K562 (cell line): ENCODE data around the gene RMND5B. TPM values are rescaled to one million over a fixed set of nuclear protein-coding genes. Genes with fewer than 3 reads are reported as not detected.

Experiments
- CREB5 ChIP-seq: fragments of 250-450 bp; sonication (Bioruptor Pico); IDR thresholded peaks from 2 replicates; pipeline ENCODE4 v1.5.0; 2020; ENCODE audit warnings: mild to moderate bottlenecking
- ESRRB ChIP-seq: fragments of 250-450 bp; sonication (Bioruptor Pico); IDR thresholded peaks from 2 replicates; pipeline ENCODE4 v1.5.0; 2020; ENCODE audit warnings: mild to moderate bottlenecking, moderate library complexity, borderline replicate concordance
- GTF3C2 ChIP-seq: IDR thresholded peaks from 3 replicates; pipeline ENCODE4 v1.6.1; 2011; ENCODE audit warnings: borderline replicate concordance, mild to moderate bottlenecking, moderate library complexity; ENCODE audit not compliant: insufficient read length; ENCODE audit errors: extremely low read depth
- IRF2 ChIP-seq: sonication (generic); formaldehyde crosslinking; IDR thresholded peaks from 2 replicates; pipeline ENCODE4 v1.8.1; 2022; ENCODE audit warnings: mild to moderate bottlenecking, missing genetic modification reagents
- KAT8 ChIP-seq: fragments of 450-650 bp; IDR thresholded peaks from 2 replicates; pipeline ENCODE4 v1.6.1; 2016; ENCODE audit warnings: low read depth, mild to moderate bottlenecking
- POLR2G ChIP-seq: fragments of 200-400 bp; formaldehyde crosslinking; IDR thresholded peaks from 2 replicates; pipeline ENCODE4 v1.6.1; 2017; ENCODE audit warnings: low read depth, mild to moderate bottlenecking, antibody characterized with exemption, low read length, moderate library complexity
- RBBP5 ChIP-seq: fragments of 200-600 bp; sonication (generic); IDR thresholded peaks from 2 replicates; pipeline ENCODE4 v1.6.1; 2012; ENCODE audit warnings: borderline replicate concordance, mild to moderate bottlenecking, low read length, control low read depth, inconsistent platforms; ENCODE audit not compliant: insufficient read depth, poor library complexity, severe bottlenecking
- RBFOX2 ChIP-seq: fragments of 200-400 bp; formaldehyde crosslinking; IDR thresholded peaks from 2 replicates; pipeline ENCODE4 v1.6.1; 2017; ENCODE audit warnings: low read depth, mild to moderate bottlenecking, low read length, moderate library complexity
- SP2 ChIP-seq: IDR thresholded peaks from 2 replicates; pipeline ENCODE4 v1.6.1; 2011; ENCODE audit warnings: mild to moderate bottlenecking, low read depth, low read length, moderate library complexity; ENCODE audit not compliant: poor library complexity, severe bottlenecking; ENCODE audit errors: extremely low read depth
- ZBTB11 ChIP-seq, 3 experiments: fragments of 200-800 bp in 1 of 3; fragments of 250-450 bp in 1 of 3; fragments of 450-650 bp in 1 of 3; sonication (Bioruptor Pico) in 1 of 3; sonication (Bioruptor generic) in 1 of 3; formaldehyde crosslinking in 1 of 3; IDR thresholded peaks; 2 replicates each; pipeline versions ENCODE4 v1.6.1 to v1.8.0; 2016 to 2022; ENCODE audit warnings: mild to moderate bottlenecking in 2 of 3, missing genetic modification characterization in 2 of 3, missing compliant biosample characterization in 1 of 3, moderate library complexity in 1 of 3
- ZFP36 ChIP-seq: fragments of 150-350 bp; IDR thresholded peaks from 2 replicates; pipeline ENCODE4 v1.6.1; 2018; ENCODE audit warnings: low read length, low read depth; ENCODE audit not compliant: partially characterized antibody
- ZHX1 ChIP-seq: fragments of 150-350 bp; conservative IDR thresholded peaks from 2 replicates; pipeline ENCODE4 v1.6.1; 2014; ENCODE audit warnings: low read length
- ZNF12 ChIP-seq: sonication (generic); formaldehyde crosslinking; IDR thresholded peaks from 2 replicates; pipeline ENCODE4 v1.4.0; 2020; ENCODE audit warnings: mild to moderate bottlenecking, missing genetic modification reagents
- polyA plus RNA-seq, 8 experiments: library from polyadenylated mRNA; depleted of rRNA in 4 of 8; stranded (reverse) in 5 of 8; unstranded in 3 of 8; fragments of >200 nt; fragmentation: Nextera tagmentation in 2 of 8; fragmentation: Illumina TruSeq in 1 of 8; extraction: Ambion mirVana in 2 of 8; extraction: Trizol in 1 of 8; gene quantifications; 2 replicates each; pipeline versions ENCODE4 v1.2.1 to v1.2.3, GENCODE V29; 2011 to 2014; ENCODE audit warnings: inconsistent platforms in 1 of 8, missing spikeins in 1 of 8
- total RNA-seq, 7 experiments: library from RNA; depleted of rRNA in 6 of 7; stranded (reverse); fragments of >200 nt in 6 of 7; fragmentation: Illumina TruSeq in 2 of 7; extraction: Trizol in 2 of 7; gene quantifications; 2 replicates each; pipeline versions ENCODE4 v1.2.1 to v1.2.3, GENCODE V29; 2011 to 2021; ENCODE audit warnings: low replicate concordance in 1 of 7

The RMND5B gene
- total and polyA plus RNA-seq, 9 of the 15 experiments (the other 6 are each of a cell fraction or from before 2014, with no cell fraction given) = 2.6 to 57.0 (median 28.3) TPM

- TF ChIP-seq GTF3C2 (no peak), ZBTB11 (CRISPR knock-in tag; IDR thresholded peaks at IDR 0.05) (0 out of 6 replicates have a peak, but pooled peaks of 1 of the 3 experiments have one; percentile 15), RBBP5 (no peak), SP2 (no peak), ZHX1 (no peak), ESRRB (CRISPR knock-in tag) (no peak), KAT8 (no peak), ZNF12 (no peak), POLR2G (peak; percentile 66), ZFP36 (no peak), CREB5 (no peak), IRF2 (CRISPR knock-in tag) (no peak), RBFOX2 (peak; percentile 68)
Measured at GRCh38 chr5:178149199-178149932, 18.6 kb downstream of the RMND5B start (continued).
